Common myeloid progenitor, CD34-positive (primary cell): ENCODE results near the gene SH3BP2.

Source experiments
- CTCF ChIA-PET: fragments of 350-600 bp; sonication (Branson Sonifier 250); formaldehyde crosslinking; loops from one replicate; lab custom pipeline; 2021; ENCODE audit warnings: antibody characterized with exemption; lab: Charles Lee
- POLR2A ChIA-PET: fragments of 350-600 bp; sonication (Branson Sonifier 250); formaldehyde crosslinking; loops from one replicate; lab custom pipeline; 2021; ENCODE audit warnings: antibody characterized with exemption; lab: Charles Lee
- DNase-seq, 3 donors: peaks; one replicate each; pipeline versions ENCODE4 v3.0.0 to v3.0.0-alpha.2; 2013
- H3K27ac ChIP-seq, 2 experiments: 1 replicate in 1 of 2; 2 replicates in 1 of 2; pipeline ENCODE4 v1.7.0; 2013; ENCODE audit warnings: inconsistent platforms in 2 of 2, low read length in 2 of 2, mild to moderate bottlenecking in 2 of 2, low read depth in 1 of 2, moderate library complexity in 1 of 2; ENCODE audit not compliant: severe bottlenecking in 2 of 2, insufficient read depth in 1 of 2, poor library complexity in 1 of 2
- H3K27me3 ChIP-seq, 5 experiments: replicated peaks in 2 of 5; 1 replicate in 3 of 5; 2 replicates in 2 of 5; pipeline versions ENCODE4 v1.6.1 to v1.7.0; 2013; ENCODE audit warnings: low read length in 4 of 5, mild to moderate bottlenecking in 2 of 5, moderate library complexity in 2 of 5, inconsistent platforms in 1 of 5; ENCODE audit not compliant: insufficient read depth in 5 of 5, control insufficient read depth in 4 of 5
- H3K36me3 ChIP-seq, 4 experiments: 1 replicate in 2 of 4; 2 replicates in 2 of 4; pipeline versions ENCODE4 v1.6.1 to v1.7.0; 2013; ENCODE audit warnings: low read length in 3 of 4, control low read depth in 1 of 4, mild to moderate bottlenecking in 1 of 4; ENCODE audit not compliant: control insufficient read depth in 4 of 4, insufficient read depth in 4 of 4
- H3K4me1 ChIP-seq, 4 experiments: 1 replicate in 3 of 4; 2 replicates in 1 of 4; pipeline versions ENCODE4 v1.6.1 to v1.7.1; 2013; ENCODE audit warnings: low read length in 3 of 4, mild to moderate bottlenecking in 3 of 4, control low read depth in 1 of 4, inconsistent platforms in 1 of 4, moderate library complexity in 1 of 4; ENCODE audit not compliant: control insufficient read depth in 4 of 4, insufficient read depth in 4 of 4; ENCODE audit errors: control extremely low read depth in 1 of 4
- H3K4me3 ChIP-seq, 7 experiments: 1 replicate in 4 of 7; 2 replicates in 3 of 7; pipeline versions ENCODE4 v1.5.1 to v1.7.0; 2013; ENCODE audit warnings: mild to moderate bottlenecking in 7 of 7, low read length in 6 of 7, moderate library complexity in 6 of 7, inconsistent platforms in 2 of 7, low read depth in 2 of 7, control low read depth in 1 of 7; ENCODE audit not compliant: insufficient read depth in 4 of 7, control insufficient read depth in 1 of 7; ENCODE audit errors: extremely low read depth in 1 of 7
- H3K9me3 ChIP-seq, 5 experiments: 1 replicate in 4 of 5; 2 replicates in 1 of 5; pipeline versions ENCODE4 v1.6.1 to v1.7.1; 2013; ENCODE audit warnings: low read length in 4 of 5, mild to moderate bottlenecking in 2 of 5, inconsistent platforms in 1 of 5, low read depth in 1 of 5, moderate library complexity in 1 of 5; ENCODE audit not compliant: control insufficient read depth in 4 of 5, insufficient read depth in 2 of 5; ENCODE audit errors: control extremely low read depth in 1 of 5
- WGBS: methylation state at CpG from one replicate; pipeline ENCODE4 v1.1.5; 2013; ENCODE audit not compliant: insufficient coverage; 5-methylcytosine and 5-hydroxymethylcytosine counted together

SH3BP2 gene

GRCh38 chr4:2839060-2839459, 46.2 kb downstream of the SH3BP2 start:
- WGBS = 86% methylated on average over 1 of the region's 3 CpGs
- POLR2A ChIA-PET = interaction anchor here (0.6 kb wide), 1 partner anchor 14 kb away, joined by 6 read pairs; no protein-coding TSS in a partner anchor
- peak overlapping the region in 1 of 2 experiments; percentile 37 for H3K27ac ChIP-seq
- no peaks in the 10 kb centered on the region for H3K27me3 ChIP-seq
- CTCF ChIA-PET = interaction anchor here (0.9 to 1.6 kb wide), 3 partner anchors 12 to 115 kb away, joined by 3 to 4 read pairs (median 3); no protein-coding TSS in a partner anchor
- peaks cover 18 to 63% (median 57%) of the 10 kb centered on the region in 4 experiments for H3K4me1 ChIP-seq
- peak overlapping the region in 1 of 7 experiments; percentile 70 for H3K4me3 ChIP-seq
- H3K9me3 ChIP-seq = peaks cover 0 to 1% (median 0%) of the 10 kb centered on the region in 5 experiments
- peaks cover 0 to 10% (median under 1%) of the 10 kb centered on the region in 4 experiments for H3K36me3 ChIP-seq
- no peak for DNase-seq

DNA sequence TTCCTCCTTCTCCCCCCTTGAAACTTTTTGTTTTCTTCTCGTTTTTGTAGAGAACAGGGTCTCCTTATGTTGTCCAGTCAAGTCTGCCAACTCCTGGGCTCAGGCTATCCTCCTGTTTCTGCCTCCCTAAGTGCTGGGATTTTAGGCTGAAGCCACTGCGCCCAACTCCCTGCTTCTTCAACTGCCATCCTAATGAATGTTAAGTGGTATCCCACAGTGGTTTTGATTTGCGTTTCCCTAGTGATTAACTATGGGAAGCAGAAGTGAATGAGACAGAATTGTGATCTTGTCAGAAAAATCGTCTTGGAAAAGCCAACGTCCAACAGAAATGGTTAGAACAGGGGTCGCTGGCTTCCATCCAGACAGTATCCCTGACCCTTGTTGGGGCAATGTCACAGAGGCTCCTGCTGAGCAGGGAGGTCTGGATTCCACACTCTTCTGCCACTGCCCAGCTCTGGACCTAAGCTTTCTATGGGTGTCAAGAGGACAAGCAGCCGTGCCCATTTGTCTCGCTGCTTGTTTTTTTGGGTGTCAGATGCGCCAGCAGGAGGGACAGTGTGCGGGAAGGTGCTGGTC, 49.9 kb downstream of the SH3BP2 start:
- Histone ChIP-seq H3K27ac (peak overlapping the region; percentile 72 to 88), H3K9me3 (peaks cover 0 to 1% (median 0%) of the 10 kb centered on the region in 5 experiments), H3K27me3 (no peaks in the 10 kb centered on the region), H3K4me3 (peak overlapping the region; percentile 65 to 93 (median 89)), H3K36me3 (no peaks in the 10 kb centered on the region), H3K4me1 (peaks cover 25 to 45% (median 36%) of the 10 kb centered on the region in 4 experiments)
- ChIA-PET POLR2A (interaction anchor here (1.2 kb wide), 1 partner anchor 45 kb away, joined by 4 read pairs; no protein-coding TSS in a partner anchor), CTCF (interaction anchor here (1.5 kb wide), 1 partner anchor 12 kb away, joined by 5 read pairs; no protein-coding TSS in a partner anchor)
- DNase-seq = peak in 1 of 3 donors; percentile 18
- 13% methylated on average over 9 of the region's 10 CpGs for WGBS

DNA sequence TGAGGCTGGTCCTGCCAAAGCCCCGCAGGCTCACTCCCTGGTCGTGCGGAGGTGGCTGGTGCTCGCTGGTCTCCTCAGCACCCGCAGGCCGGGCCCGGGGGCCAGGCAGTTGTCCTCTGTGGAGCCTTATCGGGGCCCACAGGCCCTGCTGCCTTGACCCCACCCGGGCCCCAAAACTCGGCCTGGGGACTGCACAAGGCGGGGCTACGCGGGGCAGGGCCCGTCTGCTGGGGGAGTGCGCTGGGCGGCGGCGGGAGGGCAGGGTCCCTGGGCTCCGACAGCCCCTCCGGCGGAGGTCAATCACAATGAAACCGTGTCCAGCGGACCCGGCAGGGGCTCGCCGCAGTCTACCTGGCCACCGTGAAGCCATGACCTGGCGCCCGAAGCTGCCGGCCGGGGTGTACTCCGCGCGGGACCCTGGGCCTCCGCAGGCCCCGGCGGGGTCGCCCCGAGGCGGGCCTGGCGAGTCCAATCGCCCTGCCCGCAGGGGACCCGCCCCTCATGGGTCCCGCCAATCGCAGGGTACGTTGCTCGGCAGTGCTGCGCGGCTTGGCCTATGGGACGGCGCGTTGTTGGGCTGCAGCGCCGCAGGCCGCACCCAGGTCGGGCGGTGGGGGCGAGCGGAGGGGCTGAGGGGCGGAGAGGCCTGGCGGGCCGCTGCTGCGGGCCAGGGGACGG, 50.5 kb downstream of the SH3BP2 start, which contains the start of gene ADD1:
Gene ADD1 (plus strand): TSS at position 582 of the 678 bp plus-strand sequence. CDS start 32,072 bp downstream, outside the sequence.
- POLR2A ChIA-PET = interaction anchor here (1.2 kb wide), 1 partner anchor 46 kb away, joined by 4 read pairs; no protein-coding TSS in a partner anchor
- DNase-seq = peak; percentile 93 to 96 (median 96)
- peaks cover 22 to 39% (median 31%) of the 10 kb centered on the region in 4 experiments for H3K4me1 ChIP-seq
- CTCF ChIA-PET = interaction anchor here (1.5 kb wide), 1 partner anchor 11 kb away, joined by 5 read pairs; no protein-coding TSS in a partner anchor
- no peaks in the 10 kb centered on the region for H3K27me3 ChIP-seq
- peak within 1 kb of the TSS; percentile 65 to 93 (median 89) for H3K4me3 ChIP-seq
- peak within 1 kb of the TSS; percentile 72 to 88 for H3K27ac ChIP-seq
- WGBS = under 1% methylated on average over 54 of the region's 65 CpGs
- H3K36me3 ChIP-seq = no peaks in the 10 kb centered on the region
- H3K9me3 ChIP-seq = peaks cover 0 to 1% (median 0%) of the 10 kb centered on the region in 5 experiments

GRCh38 chr4:2843941-2844584, 51.2 kb downstream of the SH3BP2 start:
- Histone ChIP-seq H3K4me3 (peak overlapping the region; percentile 62 to 93 (median 89)), H3K4me1 (peaks cover 16 to 34% (median 29%) of the 10 kb centered on the region in 4 experiments), H3K27ac (peak overlapping the region; percentile 72 to 88), H3K9me3 (peaks cover 0 to 1% (median 0%) of the 10 kb centered on the region in 5 experiments), H3K27me3 (no peaks in the 10 kb centered on the region), H3K36me3 (no peaks in the 10 kb centered on the region)
- WGBS = 0% methylated on average over 49 of the region's 74 CpGs
- no peak for DNase-seq
- POLR2A ChIA-PET = interaction anchor here (1.2 kb wide), 1 partner anchor 46 kb away, joined by 4 read pairs; no protein-coding TSS in a partner anchor
- CTCF ChIA-PET = interaction anchor here (1.1 to 1.5 kb wide), 3 partner anchors 11 to 59 kb away, joined by 3 to 5 read pairs (median 4); no protein-coding TSS in a partner anchor

DNA sequence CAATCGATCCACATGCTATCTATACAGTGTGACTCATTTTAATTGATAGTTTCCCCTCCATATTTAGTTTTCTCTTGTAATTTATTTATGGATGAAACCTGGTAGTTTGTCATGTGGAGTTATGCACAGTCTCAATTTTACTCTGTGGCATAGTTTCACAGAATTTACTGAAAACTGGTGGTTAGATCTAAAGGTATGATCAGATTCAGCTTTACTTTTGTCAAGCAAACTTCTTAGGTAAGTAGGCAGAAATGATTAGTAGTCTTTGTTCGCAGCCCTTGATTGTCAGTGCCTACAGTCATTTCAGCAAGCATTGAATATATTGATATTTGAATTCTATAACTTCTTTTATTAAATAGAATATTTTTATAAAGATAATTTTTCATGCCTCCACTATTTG, 53.3 kb downstream of the SH3BP2 start:
- H3K27me3 ChIP-seq = no peaks in the 10 kb centered on the region
- no peak for DNase-seq
- H3K36me3 ChIP-seq = no peaks in the 10 kb centered on the region
- H3K27ac ChIP-seq = no peak overlapping the region
- ChIA-PET POLR2A (no interaction called here), CTCF (interaction anchor here (1.0 kb wide), 1 partner anchor 9 kb away, joined by 5 read pairs; no protein-coding TSS in a partner anchor)
- peaks cover 20 to 49% (median 41%) of the 10 kb centered on the region in 4 experiments for H3K4me1 ChIP-seq
- H3K4me3 ChIP-seq = no peak overlapping the region
- H3K9me3 ChIP-seq = no peaks in the 10 kb centered on the region
- no CpG with 5 or more reads among the region's 2 CpGs for WGBS

GRCh38 chr4:2847302-2847871, 54.5 kb downstream of the SH3BP2 start:
- DNase-seq = no peak
- ChIA-PET CTCF (interaction anchor here (0.8 to 1.7 kb wide), 4 partner anchors 8 to 48 kb away, joined by 3 to 5 read pairs (median 3); no protein-coding TSS in a partner anchor), POLR2A (no interaction called here)
- H3K27me3 ChIP-seq = no peaks in the 10 kb centered on the region
- H3K4me3 ChIP-seq = no peak overlapping the region
- no peak overlapping the region for H3K27ac ChIP-seq
- peaks cover 25 to 53% (median 48%) of the 10 kb centered on the region in 4 experiments for H3K4me1 ChIP-seq
- H3K36me3 ChIP-seq = no peaks in the 10 kb centered on the region
- no peaks in the 10 kb centered on the region for H3K9me3 ChIP-seq
- WGBS = 82% methylated on average over 8 of the region's 11 CpGs
